GM19238 (cell line): ENCODE results near the gene THAP3.
A peak's percentile ranks its signal among the peaks of the same experiment; 100 is the strongest.

Experiments
- DNase-seq: peaks from one replicate; pipeline ENCODE4 v3.0.0; 2011; ENCODE audit warnings: low spot score; ENCODE audit not compliant: insufficient read length

Gene THAP3, protein sequence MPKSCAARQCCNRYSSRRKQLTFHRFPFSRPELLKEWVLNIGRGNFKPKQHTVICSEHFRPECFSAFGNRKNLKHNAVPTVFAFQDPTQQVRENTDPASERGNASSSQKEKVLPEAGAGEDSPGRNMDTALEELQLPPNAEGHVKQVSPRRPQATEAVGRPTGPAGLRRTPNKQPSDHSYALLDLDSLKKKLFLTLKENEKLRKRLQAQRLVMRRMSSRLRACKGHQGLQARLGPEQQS

DNA sequence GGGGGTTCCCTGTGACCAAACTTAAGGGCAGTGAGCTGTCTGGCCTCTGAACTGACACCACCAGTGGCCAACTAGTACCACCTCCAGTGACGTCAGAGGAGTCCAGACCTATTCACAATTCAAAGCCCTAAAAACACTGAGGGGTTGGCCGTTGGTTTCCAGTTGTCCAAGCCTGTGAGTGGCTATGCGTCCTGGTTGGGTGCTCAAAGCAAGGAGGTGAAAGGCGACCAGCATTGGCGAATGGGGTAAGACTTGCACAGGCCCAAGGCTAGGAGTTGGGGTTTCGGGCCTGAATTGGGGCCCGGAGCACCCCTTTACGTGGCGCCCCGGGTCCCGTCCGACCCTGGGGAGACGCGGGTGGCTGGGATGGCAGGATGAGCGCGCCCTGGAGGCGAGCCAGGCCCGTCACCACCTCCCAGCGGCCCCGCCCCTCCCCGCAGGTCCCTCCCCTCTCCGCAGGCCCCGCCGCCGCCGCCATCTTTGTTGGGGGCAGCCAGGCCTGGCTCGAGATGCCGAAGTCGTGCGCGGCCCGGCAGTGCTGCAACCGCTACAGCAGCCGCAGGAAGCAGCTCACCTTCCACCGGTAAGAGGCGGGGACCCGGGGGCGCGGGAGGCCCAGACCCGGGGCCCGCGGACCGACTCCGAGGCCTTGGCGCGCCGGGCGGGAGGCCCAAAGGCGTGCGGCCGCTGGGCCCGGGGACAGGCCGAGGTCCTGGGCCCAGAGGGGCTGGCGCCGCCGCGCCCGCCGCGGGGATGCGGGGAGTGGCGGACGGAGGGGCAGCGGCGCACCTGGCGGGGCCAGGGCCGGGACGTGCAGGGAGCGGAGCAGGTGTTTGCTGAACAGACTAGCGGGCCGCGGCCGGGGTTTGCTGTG, at the start of gene THAP3:
THAP3 (plus strand) TSS at position 159 of the 874 bp plus-strand sequence; CDS start at position 510, 351 bp downstream.
- peak; percentile 96 for DNase-seq

DNA sequence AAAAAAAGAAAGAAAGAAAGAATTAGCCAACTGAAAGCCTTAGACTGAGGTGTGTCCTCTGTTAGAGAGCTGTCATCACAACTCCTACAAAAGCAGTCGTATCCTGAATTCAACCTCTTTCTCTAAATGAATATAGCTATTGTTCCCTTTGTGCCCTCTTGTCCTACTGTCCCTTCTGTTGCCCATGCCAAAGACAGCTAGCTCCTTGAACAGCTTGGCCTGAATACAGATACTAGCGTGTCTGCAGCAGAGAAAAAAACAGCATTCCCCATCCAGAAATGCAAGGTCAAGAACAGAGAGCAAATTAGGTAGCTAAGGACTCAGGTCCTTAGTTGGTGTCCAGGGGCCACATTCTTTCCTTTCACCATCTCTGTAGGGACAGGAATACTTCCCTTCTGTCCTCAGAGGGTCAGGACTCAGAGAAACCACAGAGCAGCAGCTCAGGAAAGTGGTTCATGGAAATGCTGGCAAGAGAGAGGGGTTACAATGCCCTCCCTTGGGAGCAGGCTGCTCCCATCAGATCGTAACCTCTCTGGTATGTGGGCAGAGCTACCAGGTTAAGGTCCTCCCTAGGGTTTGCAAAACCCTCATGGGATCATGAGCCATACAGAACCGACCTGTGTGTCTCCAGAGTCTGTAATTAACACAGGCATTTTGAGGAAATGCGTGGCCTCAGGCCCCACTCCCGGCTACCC, 46.7 kb upstream of the THAP3 start:
- DNase-seq: no peak

DNA sequence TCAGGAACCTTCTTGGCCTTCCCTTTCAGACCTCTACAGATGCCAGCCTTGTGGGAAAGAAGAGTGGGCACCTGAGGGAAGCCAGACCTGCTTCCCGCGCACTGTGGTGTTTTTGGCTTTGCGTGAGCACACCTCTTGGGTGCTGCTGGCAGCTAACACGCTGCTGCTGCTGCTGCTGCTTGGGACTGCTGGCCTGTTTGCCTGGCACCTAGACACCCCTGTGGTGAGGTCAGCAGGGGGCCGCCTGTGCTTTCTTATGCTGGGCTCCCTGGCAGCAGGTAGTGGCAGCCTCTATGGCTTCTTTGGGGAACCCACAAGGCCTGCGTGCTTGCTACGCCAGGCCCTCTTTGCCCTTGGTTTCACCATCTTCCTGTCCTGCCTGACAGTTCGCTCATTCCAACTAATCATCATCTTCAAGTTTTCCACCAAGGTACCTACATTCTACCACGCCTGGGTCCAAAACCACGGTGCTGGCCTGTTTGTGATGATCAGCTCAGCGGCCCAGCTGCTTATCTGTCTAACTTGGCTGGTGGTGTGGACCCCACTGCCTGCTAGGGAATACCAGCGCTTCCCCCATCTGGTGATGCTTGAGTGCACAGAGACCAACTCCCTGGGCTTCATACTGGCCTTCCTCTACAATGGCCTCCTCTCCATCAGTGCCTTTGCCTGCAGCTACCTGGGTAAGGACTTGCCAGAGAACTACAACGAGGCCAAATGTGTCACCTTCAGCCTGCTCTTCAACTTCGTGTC, 45.9 kb upstream of the THAP3 start:
- no peak for DNase-seq

DNA sequence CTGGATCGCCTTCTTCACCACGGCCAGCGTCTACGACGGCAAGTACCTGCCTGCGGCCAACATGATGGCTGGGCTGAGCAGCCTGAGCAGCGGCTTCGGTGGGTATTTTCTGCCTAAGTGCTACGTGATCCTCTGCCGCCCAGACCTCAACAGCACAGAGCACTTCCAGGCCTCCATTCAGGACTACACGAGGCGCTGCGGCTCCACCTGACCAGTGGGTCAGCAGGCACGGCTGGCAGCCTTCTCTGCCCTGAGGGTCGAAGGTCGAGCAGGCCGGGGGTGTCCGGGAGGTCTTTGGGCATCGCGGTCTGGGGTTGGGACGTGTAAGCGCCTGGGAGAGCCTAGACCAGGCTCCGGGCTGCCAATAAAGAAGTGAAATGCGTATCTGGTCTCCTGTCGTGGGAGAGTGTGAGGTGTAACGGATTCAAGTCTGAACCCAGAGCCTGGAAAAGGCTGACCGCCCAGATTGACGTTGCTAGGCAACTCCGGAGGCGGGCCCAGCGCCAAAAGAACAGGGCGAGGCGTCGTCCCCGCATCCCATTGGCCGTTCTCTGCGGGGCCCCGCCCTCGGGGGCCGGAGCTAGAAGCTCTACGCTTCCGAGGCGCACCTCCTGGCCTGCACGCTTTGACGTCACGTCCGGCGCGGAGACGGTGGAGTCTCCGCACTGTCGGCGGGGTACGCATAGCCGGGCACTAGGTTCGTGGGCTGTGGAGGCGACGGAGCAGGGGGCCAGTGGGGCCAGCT, 45.1 kb upstream of the THAP3 start, which contains the start of gene ZBTB48:
ZBTB48 (plus strand) TSS at position 621 of the 745 bp plus-strand sequence. CDS start 616 bp downstream, outside the sequence.
- DNase-seq: peak; percentile 100

GRCh38 chr1:6580119-6580592, 44.5 kb upstream of the THAP3 start:
- no peak for DNase-seq

DNA sequence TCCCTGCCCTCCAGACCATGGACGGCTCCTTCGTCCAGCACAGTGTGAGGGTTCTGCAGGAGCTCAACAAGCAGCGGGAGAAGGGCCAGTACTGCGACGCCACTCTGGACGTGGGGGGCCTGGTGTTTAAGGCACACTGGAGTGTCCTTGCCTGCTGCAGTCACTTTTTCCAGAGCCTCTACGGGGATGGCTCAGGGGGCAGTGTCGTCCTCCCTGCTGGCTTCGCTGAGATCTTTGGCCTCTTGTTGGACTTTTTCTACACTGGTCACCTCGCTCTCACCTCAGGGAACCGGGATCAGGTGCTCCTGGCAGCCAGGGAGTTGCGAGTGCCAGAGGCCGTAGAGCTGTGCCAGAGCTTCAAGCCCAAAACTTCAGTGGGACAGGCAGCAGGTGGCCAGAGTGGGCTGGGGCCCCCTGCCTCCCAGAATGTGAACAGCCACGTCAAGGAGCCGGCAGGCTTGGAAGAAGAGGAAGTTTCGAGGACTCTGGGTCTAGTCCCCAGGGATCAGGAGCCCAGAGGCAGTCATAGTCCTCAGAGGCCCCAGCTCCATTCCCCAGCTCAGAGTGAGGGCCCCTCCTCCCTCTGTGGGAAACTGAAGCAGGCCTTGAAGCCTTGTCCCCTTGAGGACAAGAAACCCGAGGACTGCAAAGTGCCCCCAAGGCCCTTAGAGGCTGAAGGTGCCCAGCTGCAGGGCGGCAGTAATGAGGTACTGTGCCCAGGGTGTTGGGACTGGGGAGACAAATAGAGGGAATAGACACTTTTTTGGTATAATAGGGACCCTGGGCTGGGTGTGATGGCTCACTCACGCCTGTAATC, 43.9 kb upstream of the THAP3 start:
- DNase-seq: no peak

GRCh38 chr1:6581561-6582305, 42.9 kb upstream of the THAP3 start:
- DNase-seq: no peak

DNA sequence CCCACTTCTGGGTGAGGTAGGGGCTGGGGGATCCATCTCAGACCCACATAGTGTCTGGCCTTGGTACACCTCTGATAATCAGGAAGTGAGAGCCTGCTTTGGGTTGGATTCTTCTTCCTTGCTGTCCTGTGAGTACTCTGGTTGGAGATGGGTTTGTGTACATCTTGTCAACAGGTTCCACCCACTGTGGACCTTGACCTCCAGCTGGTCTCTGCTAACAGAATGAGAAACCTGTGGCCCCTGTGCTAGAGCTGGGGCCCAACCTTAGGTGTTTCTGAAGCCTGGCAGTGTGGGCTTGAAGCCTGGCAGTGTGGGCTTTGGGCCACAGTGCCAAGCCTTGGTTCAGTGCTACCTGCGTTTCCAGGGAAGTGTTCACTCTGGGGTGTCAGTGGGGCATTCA, 42.3 kb upstream of the THAP3 start:
- DNase-seq: no peak

DNA sequence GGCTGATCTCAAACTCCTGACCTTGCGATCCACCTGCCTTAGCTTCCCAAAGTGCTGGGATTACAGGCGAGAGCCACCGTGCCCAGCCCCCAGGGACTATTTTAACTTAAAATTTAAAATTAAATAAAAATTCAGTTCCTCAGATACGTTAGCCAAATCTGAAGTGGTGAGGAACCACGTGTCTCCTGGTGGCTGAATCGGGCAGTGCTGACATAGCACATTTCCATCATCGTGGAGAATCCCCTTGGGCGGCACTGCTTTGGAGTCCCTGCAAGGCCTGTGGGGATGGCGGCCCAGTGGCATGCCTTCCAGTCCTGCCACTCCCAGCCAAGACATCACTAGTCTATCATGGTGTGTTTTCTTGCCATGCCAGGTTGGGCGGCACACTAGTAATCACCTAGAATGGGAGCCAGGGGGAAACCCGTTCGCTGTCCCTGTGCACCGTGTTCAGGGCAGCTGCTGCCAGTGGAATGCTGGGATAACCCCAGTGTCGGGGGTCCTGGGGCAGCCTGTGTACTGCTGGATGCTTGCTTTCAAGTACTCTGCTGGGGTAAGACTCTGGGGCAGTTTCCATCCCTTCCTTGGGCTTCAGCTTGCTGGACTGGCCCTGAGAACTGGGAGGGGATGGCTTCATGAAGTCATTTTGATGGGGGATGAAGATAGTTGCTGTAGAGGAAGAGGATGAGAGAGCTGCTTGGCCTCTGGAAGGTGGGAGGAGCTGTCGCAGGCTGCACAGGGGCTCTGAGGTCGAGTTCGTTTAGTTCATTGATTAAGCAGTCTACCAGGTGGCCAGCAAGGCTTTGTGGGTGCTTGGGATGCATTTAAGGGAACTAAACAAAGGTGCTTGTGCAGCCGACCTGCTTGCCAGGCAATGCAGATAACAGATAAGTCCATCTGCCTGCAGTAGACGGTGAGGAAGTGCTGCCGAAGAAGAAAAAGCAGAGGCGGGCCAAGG, 40.3 kb upstream of the THAP3 start:
- no peak for DNase-seq

- no peak for DNase-seq
Measured at GRCh38 chr1:6585081-6585722, 39.5 kb upstream of the THAP3 start.

- no peak for DNase-seq
Measured at GRCh38 chr1:6585841-6586240, 38.8 kb upstream of the THAP3 start.

DNA sequence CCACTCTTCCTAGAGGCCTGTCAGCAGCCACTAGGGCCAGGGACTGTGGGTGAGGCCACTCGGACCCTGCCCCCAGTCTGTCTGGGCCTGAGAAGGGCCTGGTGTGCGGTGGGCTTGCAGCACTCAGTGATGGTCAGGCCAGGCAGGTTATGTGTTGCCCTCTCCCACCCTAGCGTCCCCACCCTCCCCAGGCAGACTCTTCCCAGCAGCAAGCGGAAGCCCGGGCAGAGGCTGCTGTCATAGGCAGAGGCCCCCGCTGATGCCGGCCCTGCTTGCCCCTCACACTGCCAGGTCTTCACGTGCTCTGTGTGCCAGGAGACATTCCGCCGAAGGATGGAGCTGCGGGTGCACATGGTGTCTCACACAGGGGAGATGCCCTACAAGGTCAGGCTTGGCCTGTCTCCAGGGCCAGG, 38.3 kb upstream of the THAP3 start:
- DNase-seq: no peak

DNA sequence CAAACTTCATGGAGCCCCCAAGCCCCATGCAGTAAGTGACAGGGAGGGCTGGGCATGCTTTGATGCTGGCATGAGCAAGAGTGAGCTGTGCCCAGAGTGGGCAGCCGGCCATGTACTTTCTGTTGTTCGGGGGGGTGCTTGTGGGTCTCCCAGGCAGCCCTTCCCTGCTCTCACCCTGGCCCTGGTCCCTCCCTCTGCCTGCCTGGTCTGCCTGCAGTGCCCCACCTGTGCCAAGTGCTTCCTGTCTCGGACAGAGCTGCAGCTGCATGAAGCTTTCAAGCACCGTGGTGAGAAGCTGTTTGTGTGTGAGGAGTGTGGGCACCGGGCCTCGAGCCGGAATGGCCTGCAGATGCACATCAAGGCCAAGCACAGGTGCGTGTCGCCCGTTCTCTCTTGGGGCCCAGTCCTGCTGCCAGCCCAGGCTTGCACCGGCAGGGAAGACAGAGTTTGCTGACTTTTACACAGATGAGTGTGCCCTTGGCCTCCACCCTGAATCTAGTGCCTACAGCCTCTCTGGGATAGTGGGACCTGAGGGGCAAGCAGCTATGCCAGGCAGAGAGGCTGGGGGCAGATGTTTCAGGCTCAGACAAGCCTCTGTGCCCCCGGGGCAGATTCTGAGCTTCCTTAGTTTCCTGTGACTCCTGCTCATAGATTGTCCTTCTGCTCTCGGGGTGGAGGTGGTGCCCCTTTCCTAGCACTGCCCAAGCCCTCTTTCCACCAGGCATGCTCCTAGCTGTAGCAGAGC, 37.2 kb upstream of the THAP3 start:
- no peak for DNase-seq

DNA sequence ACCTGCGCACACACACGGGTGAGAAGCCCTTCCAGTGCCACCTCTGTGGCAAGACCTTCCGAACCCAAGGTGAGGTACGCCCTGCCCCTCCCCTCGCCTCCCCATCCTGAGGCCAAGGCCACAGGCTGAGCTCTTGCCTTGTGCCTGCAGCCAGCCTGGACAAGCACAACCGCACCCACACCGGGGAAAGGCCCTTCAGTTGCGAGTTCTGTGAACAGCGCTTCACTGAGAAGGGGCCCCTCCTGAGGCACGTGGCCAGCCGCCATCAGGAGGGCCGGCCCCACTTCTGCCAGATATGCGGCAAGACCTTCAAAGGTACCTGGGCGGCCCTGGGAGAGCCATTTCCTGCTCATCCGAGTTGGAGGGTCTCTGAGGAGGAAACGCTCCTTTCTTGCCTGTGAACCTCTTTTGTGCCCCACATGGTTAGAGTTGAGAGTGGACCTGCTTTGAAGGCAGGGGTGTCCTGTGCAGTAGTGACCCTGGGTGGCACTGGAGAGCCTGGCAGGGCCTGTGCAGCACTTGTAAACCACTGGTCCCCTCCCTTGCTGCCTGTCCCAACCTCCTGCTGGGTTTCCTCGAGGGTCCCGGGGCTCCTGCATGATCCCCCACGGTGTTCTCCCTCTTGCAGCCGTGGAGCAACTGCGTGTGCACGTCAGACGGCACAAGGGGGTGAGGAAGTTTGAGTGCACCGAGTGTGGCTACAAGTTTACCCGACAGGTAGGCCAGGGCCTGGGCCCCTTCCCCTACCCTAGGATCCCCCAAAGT, 36.4 kb upstream of the THAP3 start:
- no peak for DNase-seq

DNA sequence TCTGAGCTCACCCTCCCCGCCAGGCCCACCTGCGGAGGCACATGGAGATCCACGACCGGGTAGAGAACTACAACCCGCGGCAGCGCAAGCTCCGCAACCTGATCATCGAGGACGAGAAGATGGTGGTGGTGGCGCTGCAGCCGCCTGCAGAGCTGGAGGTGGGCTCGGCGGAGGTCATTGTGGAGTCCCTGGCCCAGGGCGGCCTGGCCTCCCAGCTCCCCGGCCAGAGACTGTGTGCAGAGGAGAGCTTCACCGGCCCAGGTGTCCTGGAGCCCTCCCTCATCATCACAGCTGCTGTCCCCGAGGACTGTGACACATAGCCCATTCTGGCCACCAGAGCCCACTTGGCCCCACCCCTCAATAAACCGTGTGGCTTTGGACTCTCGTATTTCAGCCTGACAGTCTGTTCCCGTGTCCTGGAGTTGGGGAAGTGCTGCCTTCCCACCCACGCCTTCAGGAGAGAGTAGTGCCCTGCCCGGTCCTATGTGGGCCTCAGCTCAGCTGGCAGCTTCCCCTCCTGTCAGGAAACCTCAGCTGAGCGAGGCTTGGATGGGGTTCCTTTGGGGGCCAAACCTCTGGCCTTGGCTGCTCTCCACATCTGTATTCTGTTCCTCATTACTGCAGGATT, 35.7 kb upstream of the THAP3 start:
- no peak for DNase-seq
